Bronchial epithelial cell (primary cell): ENCODE measurements around the gene CHST3. TPM values are rescaled to one million over a fixed set of nuclear protein-coding genes. Genes with fewer than 3 reads are reported as not detected.
"Not testable (repeated sequence)": the region's sequence is repeated elsewhere in the genome, so short reads cannot be mapped to it uniquely, and the experiment has no call there.

ENCODE experiments used
- DNase-seq: peaks from one replicate; pipeline ENCODE4 v3.0.0-alpha.2; 2010; ENCODE audit warnings: low read depth
- FAIRE-seq: peaks from 2 replicates; lab custom pipeline; 2011; peaks lifted over from hg19 to GRCh38; lab: Jason Lieb, UNC
- H3K27me3 ChIP-seq: 2 replicates; pipeline ENCODE4 v1.5.1; 2011; ENCODE audit warnings: low read length; ENCODE audit not compliant: control insufficient read depth, insufficient read depth
- H3K36me3 ChIP-seq: 2 replicates; pipeline ENCODE4 v1.5.1; 2011; ENCODE audit warnings: low read length; ENCODE audit not compliant: control insufficient read depth, insufficient read depth
- H3K4me3 ChIP-seq: 2 replicates; pipeline ENCODE4 v1.5.1; 2011; ENCODE audit warnings: mild to moderate bottlenecking, low read depth, low read length, control low read depth
- CTCF ChIP-seq: IDR thresholded peaks from 2 replicates; pipeline ENCODE4 v1.5.1; 2011; ENCODE audit warnings: mild to moderate bottlenecking, moderate library complexity, low read length, control low read depth, inconsistent platforms; ENCODE audit not compliant: insufficient read depth, severe bottlenecking
- total RNA-seq: library from RNA; depleted of rRNA; stranded (reverse); fragments of >200 nt; gene quantifications from 2 replicates; pipeline ENCODE4 v1.2.1, GENCODE V29; 2014

The CHST3 gene
- total RNA-seq, 1 donor from 2014 or later: 16.6 TPM

DNA sequence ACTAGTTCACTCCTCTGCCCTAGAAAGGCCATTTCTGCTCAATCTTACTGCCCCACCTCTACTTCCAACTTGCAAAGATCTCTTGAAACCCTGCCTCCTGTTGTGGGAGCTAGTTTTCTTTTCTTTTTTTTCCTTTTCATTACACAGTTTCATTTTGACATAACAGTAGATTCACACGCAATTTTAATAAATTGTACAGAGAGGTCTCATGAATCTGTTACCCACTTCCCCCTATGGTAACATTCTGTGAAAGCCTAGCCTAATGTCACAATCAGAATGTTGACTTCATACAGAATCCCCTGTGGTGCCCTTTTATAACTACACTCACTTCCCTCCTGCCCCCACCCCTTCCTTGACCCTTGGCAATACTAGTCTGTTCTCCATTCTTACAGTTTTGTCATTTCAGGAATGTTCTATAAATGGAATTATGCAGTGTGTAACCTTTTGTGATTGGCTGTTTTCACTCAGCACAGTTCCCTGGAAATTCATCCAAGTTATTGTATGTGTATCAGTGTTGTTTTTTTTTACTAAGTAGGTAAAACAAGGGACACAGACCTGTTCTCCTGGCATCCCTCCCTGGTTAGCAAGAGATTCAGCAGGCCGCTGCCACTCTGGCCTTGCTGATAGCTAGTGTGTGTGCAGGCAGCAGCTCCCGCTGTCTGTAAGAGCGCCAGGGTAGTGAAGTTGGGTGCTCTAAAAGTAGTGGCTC lies 21.5 kb downstream of the CHST3 start:
- Histone ChIP-seq H3K36me3 (peaks cover 3% of the 10 kb centered on the region), H3K4me3 (no peak overlapping the region), H3K27me3 (no peaks in the 10 kb centered on the region)
- DNase-seq (no peak), FAIRE-seq (no peak)
- no peak for TF ChIP-seq CTCF

DNA sequence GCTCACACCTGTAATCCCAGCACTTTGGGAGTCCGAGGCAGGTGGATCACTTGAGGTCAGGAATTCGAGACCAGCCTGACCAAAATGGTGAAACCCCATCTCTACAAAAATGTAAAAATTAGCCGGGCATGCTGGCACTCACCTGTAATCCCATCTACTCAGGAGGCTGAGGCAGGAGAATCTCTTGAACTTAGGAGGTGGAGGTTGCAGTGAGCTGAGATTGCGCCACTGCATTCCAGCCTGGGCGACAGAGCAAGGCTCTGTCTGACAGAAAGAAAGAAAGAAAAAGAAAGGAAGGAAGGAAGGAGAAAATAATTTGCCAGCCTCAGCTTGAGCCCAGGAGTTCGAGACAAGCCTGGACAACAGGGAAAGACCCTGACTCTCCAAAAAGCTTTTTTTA lies 24.7 kb downstream of the CHST3 start:
- FAIRE-seq, H3K4me3 ChIP-seq, DNase-seq, H3K36me3 ChIP-seq, H3K27me3 ChIP-seq: not testable (repeated sequence)

DNA sequence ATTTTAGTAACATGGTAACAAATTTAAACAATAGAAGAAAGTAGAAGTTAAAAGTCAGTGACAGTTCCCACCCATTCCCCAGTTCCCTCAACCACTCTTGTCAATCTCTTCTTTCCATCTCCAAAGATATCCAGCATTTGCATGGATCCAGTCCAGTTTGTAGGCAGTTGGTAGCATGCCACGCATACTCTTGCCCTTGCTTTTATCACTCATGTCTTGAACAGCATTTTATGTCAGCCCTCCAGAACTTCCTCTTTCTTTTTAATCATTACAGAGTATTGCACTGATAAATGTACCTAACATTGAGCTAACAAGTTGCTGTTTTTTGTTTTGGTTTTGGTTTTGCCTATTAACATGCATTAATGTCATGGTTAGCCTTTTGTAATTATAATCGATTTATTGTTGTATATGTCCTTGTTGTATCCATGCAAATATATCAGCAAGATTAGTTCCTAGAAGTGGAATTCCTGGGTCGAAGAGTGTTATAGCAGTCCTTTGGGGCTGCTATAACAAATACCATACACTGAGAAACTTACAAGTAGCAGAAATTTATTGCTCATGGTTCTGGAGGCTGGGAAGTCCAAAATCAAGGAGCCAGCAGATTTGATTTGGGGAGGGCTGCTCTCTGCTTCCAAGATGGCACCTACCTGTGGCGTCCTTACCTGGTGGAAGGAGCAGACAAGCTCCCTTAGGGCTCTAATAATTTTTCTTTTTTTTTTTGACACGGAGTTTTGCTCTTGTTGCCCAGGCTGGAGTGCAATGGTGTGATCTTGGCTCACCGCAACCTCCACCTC lies 25.7 kb downstream of the CHST3 start:
- Histone ChIP-seq H3K36me3 (no peaks in the 10 kb centered on the region), H3K4me3 (no peak overlapping the region), H3K27me3 (no peaks in the 10 kb centered on the region)
- FAIRE-seq: no peak
- TF ChIP-seq CTCF: no peak
- no peak for DNase-seq

DNA sequence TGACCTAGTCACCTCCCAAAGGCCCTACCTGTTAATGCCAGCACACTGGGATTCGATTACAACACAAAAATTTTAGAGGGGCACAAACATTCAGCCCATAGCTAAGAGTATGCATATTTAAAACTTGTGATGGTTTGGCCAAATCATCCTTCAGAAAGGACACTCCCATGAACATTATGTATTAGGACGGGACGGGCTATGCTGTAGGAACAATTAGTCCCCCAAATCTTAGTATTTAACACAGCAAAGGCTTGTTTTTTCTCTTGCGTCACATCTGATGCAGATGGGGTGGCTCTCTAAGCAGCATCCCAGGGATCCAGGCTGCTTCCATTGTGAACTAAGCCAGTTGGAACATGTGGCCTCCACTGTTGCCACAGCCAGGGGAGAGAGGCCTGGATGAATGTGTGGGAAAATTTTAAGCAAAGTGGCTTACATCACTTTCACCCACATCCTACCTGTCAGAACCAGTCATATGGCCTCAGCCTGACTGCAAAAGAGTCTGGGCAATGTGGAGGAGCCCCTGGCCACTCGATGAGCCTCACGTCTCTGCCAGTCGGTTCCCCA lies 26.6 kb downstream of the CHST3 start:
- FAIRE-seq (no peak), DNase-seq (peak; percentile 78)
- TF ChIP-seq CTCF: no peak
- H3K4me3 ChIP-seq: no peak overlapping the region
- H3K27me3 ChIP-seq: no peaks in the 10 kb centered on the region
- H3K36me3 ChIP-seq: no peaks in the 10 kb centered on the region

GRCh38 chr10:71995449-71995848 lies 31.3 kb downstream of the CHST3 start:
- H3K27me3 ChIP-seq: no peaks in the 10 kb centered on the region
- no peaks in the 10 kb centered on the region for H3K36me3 ChIP-seq
- no peak for TF ChIP-seq CTCF
- no peak overlapping the region for H3K4me3 ChIP-seq
- FAIRE-seq (no peak), DNase-seq (no peak)

DNA sequence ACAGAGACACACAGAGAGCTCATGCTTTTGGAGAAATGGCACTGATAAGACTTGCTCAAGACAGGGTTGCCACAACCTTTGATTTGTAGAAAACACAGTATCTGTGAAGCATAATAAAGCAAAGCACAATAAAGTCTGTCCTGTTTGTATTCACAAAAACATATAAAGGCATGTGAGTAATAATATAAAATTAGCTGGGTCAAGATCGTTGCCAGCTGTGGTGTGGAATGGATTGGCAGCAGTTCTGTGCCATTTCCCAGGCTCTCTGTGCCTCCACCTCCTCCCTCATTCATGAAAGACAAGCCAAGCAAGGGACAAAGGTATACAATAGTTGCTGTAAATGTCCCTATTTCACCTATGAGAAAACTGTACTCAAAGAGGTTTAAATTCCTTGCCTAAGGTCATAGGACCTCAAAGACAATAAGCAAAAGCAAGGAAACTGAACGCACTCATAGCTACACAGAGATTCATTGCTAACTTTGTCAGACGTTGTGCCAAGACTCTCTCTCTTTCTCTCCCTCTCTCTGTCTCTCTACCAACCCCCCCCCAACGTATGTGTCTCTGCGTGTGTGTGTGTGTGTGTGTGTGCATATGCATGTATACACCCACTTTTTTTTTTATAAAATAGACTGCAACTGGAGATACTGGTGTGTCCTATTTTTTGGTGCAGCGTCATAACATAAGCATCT lies 31.8 kb downstream of the CHST3 start:
- H3K4me3 ChIP-seq: no peak overlapping the region
- FAIRE-seq: no peak
- no peaks in the 10 kb centered on the region for H3K27me3 ChIP-seq
- no peak for DNase-seq
- TF ChIP-seq CTCF: no peak
- H3K36me3 ChIP-seq: no peaks in the 10 kb centered on the region
